NCI-H1417 treated with DMSO at 0.1 percent for 48 hours (cell line): Measurements from ENCODE around the gene LRRC8E.

Experiments used
- DNase-seq: peaks from one replicate; lab custom pipeline; 2025; lab: John Stamatoyannopoulos, UW

Gene LRRC8E

DNA sequence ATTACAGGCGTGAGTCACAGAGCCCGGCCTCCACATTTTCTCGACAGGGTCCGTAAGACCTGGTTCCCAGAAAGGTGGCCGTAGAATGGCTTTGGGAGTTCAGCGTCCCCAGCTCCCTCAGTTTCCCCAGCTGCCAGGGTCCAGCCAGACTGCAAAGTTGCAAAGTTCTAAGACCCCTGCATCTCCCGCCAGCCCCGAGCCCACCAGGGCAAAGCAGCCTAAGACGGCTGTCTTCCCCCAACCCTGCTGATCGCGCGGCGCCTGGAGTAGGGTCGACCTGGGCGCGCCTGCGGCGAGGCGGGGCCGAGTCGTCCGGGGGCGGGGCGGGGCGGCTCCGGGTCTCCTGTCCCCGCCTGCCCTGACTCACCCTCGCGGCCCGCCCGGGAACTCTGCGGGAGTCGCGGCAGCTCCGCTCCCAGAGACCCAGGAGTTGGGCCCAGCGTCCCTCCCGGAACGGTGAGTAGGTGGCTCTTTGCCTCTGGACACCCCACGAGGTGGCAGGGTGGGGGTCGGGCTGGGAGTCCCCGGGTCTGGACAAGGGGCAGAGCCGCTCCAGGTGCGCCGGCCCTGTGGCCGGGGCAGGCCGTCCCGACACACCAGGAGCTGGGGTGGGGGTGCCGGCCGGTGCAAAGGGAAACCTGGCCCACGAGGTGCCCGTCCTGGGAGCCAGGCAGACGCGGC is at the start of gene LRRC8E:
Gene LRRC8E, plus strand, starts transcription at position 366 of the 681 bp plus-strand sequence. CDS start 7,094 bp downstream, outside the sequence.
- DNase-seq: no peak

DNA sequence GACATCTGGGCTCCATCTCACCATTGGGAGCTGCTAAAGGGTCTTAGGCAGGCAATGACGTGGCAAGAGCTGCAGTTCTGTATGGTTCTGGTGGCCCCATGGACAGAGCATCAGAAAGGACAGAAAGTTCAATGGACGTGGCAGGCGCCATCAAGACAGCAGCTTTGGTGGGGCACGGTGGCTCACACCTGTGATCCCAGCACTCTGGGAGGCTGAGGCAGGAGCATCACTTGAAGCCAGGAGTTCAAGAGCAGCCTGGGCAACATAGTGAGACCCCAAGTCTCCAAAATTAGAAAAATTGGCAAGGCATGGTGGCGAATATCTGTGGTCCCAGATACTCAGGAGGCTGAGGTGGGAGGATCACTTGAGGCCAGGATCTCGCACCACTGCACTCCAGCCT is 48.8 kb upstream of the LRRC8E start:
- DNase-seq: no peak

DNA sequence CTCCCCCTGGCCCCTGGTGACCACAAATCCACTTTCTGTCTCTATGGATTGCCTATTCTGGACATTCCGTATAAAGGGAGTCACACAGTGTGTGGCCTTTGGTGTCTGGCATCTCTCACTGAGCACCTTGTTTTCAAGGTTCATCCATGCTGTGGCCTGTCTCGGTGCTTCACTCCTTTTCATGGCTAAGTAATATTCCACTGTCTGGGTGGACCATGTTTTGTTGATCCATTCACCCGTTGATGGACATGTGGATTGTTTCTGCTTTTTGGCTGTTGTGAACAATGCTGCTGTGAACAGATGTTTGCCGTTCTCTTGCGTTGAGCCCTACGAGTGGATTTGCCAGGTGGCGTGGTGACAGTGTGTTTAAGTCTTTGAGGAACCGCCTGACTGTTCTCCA is 47.7 kb upstream of the LRRC8E start:
- DNase-seq: no peak

DNA sequence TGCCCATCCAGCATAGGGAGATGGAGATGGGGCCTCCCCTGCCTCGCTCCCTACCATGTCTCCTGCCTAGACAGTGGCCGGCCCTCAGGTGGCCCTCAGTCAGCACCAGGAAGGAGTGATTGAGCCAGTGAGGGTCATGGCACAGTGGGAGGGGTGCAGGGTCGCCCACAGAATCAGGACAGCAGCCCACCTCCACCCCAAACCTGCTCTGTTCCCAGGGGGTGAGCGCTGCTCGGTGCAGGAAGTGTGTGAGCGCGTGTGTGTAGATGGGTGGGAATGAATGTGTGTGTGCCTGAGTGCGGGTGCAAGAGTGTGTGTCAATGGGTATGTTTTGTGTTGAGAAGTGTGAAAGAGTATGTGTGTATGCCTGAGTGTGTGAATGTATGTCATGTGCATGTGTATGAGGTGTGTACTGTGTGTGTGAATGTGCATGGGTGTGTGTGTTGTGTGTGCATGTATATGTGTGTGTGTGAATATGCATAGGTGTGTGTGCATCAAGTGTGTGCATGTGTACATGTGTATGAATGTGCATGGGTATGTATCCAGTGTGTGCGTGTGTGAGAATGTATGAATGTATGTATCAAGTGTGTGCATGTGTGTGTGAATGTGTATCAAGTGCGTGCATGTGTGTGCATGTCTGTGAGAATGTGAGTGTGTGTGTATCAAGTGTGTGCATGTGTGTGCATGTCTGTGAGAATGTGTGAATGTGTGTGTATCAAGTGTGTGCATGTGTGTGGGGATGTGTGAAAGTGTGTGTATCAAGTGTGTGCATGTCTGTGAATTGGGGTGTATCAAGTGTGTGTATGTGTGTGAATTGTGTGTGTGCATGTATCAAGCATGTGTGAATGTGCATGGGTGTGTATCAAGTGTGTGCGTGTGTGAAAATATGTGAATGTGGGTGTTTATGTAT is 46.3 kb upstream of the LRRC8E start:
- no peak for DNase-seq

DNA sequence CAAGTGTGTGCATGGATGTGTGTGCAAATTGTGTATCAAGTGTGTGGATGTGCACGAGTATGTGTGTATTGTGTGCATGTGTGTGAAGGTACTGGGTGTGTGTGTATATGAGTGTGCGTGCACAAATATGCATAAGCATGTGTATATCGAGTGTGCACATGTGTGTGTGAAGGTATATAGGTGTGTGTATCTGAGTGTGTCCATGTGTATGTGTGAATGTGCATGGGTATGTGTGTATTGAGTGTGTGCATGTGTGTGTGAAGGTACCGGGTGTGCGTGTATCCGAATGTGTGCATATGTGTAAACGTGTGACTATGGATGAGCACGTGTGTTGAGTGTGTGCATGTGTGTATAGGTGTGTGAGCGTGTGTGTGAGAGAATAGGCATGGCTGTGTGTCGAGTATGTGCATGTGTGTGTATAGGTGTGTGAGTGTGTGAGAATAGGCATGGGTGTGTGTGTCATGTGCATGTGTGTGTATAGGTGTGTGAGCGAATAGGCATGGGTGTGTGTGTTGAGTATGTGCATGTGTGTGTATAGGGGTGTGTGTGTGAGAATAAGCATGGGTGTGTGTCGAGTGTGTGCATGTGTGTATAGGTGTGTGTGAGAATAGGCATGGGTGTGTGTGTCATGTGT is 45.5 kb upstream of the LRRC8E start:
- DNase-seq: no peak

DNA sequence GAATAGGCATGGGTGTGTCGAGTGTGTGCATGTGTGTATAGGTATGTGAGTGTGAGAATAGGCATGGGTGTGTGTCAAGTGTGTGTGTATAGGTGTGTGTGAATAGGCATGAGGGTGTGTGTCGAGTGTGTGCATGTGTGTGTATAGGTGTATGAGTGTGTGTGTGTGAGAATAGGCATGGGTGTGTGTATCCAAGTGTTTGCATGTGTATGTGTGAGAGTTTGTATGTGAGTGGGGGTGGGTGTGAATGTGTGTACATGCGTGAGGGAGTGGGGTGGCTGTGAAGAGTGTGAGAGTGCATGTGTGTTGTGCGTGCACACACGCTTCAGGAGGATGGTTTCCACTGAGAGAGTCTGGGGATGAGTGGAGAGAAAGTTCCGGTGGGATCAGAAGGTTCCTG is 44.8 kb upstream of the LRRC8E start:
- no peak for DNase-seq

DNA sequence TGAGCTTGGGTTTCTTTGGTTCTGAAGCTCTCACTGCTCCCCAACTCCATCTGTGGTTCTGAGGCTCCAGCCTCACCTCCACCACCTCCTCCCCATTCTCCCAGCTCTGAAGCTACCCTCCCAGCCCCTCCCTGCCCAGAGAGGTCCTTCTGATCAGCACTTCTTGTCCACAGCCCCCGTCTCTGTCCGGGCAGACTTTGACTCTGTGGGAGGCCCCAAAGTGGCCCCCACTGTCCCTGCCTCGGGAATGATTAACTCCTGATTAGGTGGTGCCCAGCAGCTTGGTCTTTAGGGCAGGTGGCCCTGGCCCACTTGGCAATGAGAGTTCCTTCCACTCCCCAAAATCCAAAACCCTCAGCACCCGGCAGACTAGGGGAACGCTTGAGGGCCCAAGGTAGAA is 43.9 kb upstream of the LRRC8E start:
- no peak for DNase-seq

DNA sequence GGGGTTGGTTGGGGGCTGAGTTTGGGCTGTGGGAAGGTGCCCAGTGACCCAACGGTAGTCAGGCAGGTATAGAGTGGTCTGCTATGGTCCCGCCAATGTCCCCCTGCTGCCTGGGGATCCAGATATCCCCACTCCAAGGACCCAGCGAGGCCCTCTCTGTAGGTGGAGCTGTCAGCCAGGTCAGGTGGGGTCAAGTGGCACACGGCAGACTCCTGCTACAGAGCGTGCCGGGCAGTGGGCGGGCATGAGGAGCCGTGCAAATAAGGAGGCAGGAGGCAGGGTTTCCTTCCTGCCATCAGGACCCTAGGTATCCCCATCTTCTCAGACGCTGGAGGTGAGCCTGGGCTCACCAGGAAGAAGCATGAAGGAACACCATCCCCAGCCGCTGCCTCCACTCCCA is 43.4 kb upstream of the LRRC8E start:
- DNase-seq: no peak

DNA sequence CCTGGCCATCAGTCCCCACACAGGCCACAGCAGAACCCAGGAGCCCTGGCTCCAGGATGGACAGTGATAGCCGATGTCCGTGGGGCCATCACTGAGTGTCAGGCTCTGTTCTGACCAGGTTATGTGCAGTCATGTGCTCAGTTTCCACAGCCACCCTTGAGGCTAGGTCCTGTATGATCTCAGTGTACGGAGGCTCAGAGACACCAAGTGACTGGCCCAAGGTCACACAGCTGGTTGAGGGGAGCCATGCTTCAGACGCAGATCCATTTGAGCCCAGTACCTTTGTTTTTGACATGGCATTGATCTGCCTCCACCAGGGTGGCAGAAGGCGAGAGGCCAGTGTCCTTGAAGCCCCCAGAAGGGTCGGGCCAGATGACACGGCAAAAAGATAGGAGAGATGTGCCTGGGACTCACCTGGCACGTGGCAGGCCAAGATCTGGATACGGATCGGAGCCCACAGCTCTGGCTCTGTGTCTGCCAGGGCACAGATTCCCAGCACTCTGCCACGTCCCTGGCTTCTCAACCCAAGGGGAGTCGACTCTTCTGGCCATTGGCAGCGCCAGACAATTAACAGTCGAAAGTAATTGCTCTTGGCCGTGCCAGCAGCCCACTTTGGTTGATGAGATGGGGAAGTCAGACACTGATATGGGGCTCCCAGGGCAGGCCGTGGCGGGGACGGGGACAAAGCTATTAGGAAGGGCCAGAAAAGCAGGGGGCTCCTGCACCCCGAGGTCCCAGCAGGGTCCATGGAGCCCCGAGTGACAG is 42.7 kb upstream of the LRRC8E start:
- DNase-seq: no peak

DNA sequence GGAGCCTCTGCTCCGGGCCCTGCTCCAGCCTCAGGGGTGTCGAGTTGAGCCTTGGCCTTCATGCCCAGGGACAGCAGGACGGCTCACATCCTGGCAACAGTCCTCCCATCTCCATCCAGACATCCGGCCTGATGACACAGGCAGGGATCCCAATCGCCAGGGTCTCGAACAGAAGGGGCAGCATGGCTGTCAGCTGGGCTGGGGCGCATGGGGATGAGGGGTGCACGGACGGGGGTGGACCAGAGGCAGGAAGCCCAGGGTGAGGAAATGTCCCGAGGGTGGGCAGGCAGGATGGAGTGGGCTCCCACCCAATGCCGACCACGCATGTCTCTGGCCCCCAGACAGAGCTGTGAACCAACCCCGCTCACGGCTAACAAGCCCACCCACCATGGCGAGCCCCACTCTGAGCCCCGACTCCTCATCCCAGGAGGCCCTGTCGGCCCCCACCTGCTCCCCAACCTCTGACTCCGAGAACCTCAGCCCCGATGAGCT is 42.1 kb upstream of the LRRC8E start:
- DNase-seq: no peak

DNA sequence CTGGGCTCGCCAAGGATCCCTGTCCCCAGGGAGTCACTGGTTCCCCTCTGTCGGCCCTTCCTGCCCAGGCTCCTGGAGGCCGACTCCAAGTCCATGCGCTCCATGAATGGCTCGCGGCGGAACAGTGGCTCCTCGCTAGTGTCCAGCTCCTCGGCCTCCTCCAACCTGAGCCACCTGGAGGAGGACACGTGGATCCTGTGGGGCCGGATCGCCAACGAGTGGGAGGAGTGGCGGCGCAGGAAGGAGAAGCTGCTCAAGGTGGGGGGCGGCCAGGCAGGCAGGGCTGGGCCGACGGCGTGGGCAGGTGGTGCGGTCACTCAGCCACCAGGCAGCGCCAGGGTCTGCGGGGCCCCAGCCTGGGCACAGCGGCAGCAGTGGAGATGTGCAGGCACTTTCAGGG is 40.6 kb upstream of the LRRC8E start:
- no peak for DNase-seq

DNA sequence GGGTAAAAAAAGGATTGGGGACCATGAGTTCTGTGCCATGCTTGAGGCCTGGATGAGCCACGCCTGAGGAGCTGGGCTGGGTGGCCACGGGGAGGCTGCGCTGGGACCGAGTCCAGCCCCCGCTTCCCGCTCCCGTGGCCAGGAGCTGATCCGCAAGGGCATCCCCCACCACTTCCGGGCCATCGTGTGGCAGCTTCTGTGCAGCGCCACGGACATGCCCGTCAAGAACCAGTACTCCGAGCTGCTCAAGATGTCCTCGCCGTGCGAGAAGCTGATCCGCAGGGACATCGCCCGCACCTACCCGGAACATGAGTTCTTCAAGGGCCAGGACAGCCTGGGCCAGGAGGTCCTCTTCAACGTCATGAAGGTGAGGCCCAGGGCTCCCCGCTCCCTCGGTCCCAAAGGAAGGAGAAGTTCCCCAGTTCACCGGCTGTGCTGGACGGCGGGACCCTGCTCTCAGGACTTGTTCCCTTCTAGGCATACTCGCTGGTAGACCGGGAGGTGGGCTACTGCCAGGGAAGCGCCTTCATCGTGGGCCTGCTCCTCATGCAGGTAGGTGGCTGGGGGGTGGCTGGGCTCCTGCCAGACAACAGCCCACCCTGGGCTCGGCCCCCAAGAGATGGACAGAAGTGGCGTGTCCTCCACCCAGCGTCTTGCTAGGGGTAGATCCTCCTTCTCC is 39.4 kb upstream of the LRRC8E start:
- DNase-seq: no peak

DNA sequence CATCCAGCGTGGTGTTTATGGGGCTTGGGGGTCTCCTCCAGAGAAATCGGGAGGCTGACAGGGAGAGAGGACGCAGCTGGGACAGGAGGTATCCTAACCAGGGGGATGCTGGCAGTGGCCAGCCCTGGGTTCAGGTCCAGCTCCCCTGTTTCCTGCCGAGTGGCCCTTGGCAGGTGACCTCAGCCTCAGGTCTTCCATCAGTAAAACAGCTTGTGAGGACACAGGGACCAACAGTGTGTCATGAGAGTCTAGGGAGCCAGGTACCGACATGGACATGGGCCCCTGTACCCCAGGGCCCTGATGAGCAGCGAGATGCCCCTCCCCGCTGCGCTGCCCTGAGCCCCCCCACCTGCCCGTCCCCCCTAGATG is 38.7 kb upstream of the LRRC8E start:
- no peak for DNase-seq

DNA sequence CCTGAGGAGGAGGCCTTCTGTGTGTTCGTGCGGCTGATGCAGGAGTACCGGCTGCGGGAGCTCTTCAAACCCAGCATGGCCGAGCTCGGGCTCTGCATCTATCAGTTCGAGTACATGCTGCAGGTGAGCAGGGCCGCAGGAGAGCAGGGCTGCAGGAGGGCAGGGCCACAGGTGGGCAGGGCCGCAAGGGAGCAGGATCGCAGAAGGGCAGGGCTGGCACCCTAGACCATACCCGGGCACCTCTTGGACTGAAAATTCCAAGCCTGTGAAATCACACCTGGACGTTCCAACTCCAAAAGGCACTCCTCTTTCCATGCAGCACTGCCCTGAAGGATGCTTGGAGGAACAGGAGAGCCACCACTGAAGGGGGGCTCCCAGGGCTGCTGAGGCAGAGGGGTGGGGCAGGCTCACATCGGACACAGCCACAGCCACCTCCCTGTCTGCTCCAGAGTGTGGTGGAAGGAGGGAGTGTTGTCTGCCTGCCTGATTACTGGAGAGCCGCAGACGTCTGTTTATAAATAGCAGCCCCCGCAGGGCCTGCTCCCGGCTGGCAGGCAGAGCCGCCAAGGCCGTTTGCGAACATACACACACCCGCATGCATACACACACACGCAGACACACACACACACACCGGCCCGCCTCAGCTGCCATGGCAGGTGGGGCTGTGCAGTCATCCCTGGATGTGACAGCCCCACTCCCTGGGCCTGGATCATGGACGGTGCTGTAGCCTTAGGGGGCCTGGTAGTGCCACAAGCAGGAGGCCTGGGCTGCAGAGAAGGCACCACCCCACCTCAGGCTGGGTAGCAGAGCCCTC is 38.1 kb upstream of the LRRC8E start:
- no peak for DNase-seq

DNA sequence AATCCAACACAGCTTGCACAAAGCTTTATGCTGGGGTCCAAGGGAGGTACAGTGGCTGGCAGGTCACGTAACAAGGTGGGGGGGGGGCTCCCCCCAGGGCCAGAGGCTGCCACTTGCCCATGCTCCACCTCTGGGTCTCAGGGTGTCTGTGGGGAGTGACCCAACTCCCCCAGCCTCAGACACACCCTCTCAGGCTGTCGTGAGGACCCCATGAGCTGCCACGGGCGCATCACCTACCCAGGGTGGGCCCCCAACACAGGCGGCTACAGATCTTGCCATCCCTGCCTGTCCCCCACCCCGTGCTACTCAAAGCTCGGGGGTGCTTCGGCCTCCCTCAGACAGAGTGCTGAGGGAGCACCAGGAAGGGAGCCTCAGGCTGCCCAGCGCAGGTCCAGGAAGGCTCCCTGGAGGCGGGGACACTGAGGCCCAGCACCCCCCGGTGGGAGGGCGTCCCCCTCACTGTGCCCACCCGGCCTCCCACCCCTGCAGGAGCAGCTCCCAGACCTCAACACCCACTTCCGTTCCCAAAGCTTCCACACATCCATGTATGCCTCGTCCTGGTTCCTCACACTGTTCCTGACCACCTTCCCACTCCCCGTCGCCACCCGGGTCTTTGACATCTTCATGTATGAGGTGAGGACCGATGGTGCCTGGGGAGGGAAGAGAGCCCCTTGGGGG is 37.2 kb upstream of the LRRC8E start:
- DNase-seq: no peak

DNA sequence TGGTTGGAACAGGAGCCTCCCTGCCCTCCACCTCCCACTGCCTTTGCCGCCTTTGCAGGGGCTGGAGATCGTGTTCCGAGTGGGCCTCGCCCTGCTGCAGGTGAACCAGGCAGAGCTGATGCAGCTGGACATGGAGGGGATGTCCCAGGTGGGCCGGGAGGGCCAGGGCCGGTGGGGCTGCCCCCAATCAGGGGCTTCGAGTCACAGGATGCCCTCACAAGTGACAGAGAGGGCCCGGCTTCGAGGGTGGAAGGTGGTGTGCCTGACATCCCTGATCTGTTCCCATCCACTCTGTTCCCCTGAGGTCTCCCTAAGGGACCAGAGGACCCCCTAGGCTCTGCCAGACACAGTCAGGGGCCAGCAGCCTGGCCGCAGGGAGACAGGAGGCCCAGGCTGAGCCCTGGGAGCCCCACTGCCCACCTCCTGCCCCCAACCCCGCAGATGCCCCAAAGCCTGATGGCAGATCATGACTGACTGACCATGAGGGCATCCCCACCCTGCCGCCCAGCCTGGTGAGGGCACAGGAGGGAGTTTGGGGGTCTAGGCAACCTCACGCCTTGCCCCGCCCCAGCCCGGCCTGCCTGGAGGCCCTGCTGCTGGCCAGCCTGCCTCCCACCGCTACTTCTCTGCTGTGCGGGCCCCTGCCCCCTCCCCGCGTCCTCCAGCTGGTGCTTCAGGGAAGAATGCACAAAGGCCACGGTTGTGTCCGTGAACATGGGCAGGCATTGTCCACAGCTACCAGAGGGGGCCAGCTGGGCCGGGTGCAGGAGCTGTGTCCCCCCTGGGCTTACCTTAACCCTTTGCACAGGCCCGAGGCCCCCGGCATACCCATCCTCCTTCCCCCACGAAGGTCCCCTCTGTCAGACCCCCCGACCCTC is 36.4 kb upstream of the LRRC8E start:
- no peak for DNase-seq

DNA sequence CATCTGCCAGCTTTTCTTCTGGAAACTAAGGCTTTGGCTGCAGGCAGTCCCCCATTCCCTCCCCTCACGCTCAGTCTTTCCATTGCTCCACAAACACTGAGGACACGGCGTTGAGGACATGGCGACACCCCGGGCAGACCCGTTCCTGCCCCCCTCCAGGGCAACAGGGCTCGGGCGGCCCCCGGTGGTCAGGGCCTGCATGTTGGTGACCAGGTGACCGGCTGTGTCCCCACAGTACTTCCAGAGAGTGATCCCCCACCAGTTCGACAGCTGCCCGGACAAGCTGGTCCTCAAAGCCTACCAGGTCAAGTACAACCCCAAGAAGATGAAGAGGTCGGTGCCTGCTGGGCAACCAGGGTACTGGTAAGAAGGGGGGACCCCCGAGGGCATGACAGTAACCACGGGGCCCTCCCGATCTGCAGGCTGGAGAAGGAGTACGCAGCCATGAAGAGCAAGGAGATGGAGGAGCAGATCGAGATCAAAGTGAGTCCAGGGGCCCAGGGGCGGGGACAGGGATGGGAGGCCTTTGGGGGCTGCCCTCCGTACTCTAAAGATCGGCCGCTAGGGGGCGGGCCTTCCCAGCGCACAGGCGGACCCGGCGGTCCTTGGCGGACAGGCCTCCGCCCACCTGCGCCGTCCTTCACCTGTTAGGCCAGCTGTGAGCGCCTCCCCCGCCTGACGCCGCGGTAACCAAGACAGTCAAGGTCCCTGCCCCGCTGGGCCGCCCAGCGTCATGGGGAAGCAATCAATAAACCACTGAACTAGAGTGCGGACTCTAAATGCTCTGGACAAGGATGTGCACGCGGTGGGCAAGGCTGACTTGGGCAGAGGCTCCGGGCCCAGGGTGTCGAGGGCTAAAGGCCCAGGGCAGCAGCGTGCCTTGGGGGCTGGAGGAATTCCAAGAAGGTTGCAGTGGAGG is 35.2 kb upstream of the LRRC8E start:
- DNase-seq: peak; percentile 82

DNA sequence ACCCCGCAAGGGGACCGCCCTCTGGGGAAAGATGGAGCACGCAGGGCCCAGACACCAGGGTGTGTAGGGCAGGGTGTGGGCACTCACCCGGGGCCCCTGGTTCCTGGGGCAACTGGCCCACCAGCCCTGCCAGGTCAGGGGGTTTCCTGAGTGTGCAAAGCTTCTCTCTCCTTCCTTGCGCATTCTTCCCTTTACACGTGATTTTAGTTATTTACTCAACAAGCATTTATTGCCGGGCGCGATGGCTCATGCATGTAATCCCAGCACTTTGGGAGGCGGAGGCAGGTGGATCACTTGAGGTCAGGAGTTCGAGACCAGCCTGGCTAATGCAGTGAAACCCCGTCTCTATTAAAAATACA is 34.6 kb upstream of the LRRC8E start:
- no peak for DNase-seq
